ENCODE results near the gene C16orf86.
"Not testable (repeated sequence)": the region's sequence is repeated elsewhere in the genome, so short reads cannot be mapped to it uniquely, and the experiment has no call there.

C16orf86 gene

GRCh38 chr16:67668495-67669157, 2.0 kb downstream of the C16orf86 start:
- peak; percentile 7 to 15 for DNase-seq

GRCh38 chr16:67669499-67670101, 3.0 kb downstream of the C16orf86 start:
- no peak for DNase-seq

- no peak for DNase-seq
Measured at GRCh38 chr16:67672306-67672705, 5.7 kb downstream of the C16orf86 start.

- DNase-seq = peak; percentile 48 to 61
Measured at GRCh38 chr16:67672739-67673662, 6.4 kb downstream of the C16orf86 start.

GRCh38 chr16:67673712-67674580, 7.3 kb downstream of the C16orf86 start:
- DNase-seq = peak; percentile 21 to 34

- no peak for DNase-seq
Measured at GRCh38 chr16:67674851-67675578, 8.4 kb downstream of the C16orf86 start.

- no peak for DNase-seq
Measured at GRCh38 chr16:67675579-67675935, 8.9 kb downstream of the C16orf86 start.

GRCh38 chr16:67675999-67676398, 9.4 kb downstream of the C16orf86 start:
- no peak for DNase-seq

GRCh38 chr16:67676516-67676915, 9.9 kb downstream of the C16orf86 start:
- DNase-seq = no peak

GRCh38 chr16:67676939-67677338, 10.3 kb downstream of the C16orf86 start:
- DNase-seq = no peak

GRCh38 chr16:67677712-67678111, 11.1 kb downstream of the C16orf86 start:
- DNase-seq = no peak

- no peak for DNase-seq
Measured at GRCh38 chr16:67678354-67679023, 11.9 kb downstream of the C16orf86 start.

GRCh38 chr16:67679935-67680897, 13.6 kb downstream of the C16orf86 start:
- no peak for DNase-seq

GRCh38 chr16:67683767-67684166, 17.2 kb downstream of the C16orf86 start:
- DNase-seq = no peak

- DNase-seq = no peak
Measured at GRCh38 chr16:67685388-67686112, 18.9 kb downstream of the C16orf86 start.

- DNase-seq = not testable (repeated sequence)
Measured at GRCh38 chr16:67693517-67694285, 27.1 kb downstream of the C16orf86 start.

- no peak for DNase-seq
Measured at GRCh38 chr16:67694611-67695010, 28.0 kb downstream of the C16orf86 start.

GRCh38 chr16:67697422-67698185, 31.0 kb downstream of the C16orf86 start:
- DNase-seq = peak; percentile 79 to 82

Data from AML-193 (cell line).